ENCODE data around the gene DCAF11.
A peak's percentile ranks its signal among the peaks of the same experiment; 100 is the strongest.

Gene DCAF11

DNA sequence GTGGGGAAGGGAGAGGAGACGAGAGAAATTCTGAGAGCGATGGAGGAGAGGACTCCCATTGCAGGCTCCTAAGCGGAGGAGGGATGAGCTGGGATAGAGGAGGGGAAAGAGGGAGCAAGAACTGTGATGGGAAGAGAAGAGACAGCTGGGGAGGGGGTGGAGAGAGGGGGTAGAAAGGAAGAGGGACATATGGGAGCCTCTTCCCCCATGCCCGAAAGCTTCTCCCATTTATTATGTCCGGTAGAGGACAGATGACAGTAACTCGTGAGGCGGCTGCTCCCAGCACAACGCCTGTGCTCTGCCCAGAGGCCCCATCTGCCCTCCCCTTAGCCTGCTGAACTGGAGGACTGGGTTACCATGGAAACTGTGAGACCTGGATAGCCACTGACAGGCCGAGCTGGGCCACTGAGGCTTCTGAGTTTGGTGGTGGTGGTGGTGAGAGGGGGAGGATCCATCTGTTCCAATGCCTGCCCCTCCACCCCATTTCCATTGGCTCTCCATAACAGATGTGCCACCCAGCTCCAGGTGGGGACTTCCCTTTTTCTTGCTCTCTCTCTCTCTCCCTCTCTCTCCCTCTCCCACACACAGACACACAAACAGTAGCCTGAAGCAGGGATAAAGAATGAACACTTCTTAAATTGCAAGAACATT, 35.0 kb upstream of the DCAF11 start:
- DNase-seq: no peak

DNA sequence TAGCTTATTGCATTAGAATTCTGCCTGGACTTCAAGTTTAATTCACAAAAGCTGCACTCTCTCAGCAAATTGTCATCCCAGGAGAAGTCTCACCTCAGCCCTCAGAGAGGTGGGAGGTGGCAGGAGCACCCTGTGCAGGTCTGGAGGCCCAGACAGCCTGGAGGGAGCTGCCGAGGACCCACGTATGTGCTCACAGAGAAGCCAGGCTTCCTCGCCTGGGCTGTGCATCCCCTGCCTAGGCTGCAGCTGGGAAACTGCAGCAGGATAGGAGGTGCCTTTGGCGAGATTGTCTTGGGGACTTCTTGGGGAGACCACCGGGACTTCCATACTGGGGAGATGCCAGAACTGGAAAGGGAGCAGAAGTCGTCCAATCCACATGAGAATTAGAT, 34.4 kb upstream of the DCAF11 start:
- no peak for DNase-seq

DNA sequence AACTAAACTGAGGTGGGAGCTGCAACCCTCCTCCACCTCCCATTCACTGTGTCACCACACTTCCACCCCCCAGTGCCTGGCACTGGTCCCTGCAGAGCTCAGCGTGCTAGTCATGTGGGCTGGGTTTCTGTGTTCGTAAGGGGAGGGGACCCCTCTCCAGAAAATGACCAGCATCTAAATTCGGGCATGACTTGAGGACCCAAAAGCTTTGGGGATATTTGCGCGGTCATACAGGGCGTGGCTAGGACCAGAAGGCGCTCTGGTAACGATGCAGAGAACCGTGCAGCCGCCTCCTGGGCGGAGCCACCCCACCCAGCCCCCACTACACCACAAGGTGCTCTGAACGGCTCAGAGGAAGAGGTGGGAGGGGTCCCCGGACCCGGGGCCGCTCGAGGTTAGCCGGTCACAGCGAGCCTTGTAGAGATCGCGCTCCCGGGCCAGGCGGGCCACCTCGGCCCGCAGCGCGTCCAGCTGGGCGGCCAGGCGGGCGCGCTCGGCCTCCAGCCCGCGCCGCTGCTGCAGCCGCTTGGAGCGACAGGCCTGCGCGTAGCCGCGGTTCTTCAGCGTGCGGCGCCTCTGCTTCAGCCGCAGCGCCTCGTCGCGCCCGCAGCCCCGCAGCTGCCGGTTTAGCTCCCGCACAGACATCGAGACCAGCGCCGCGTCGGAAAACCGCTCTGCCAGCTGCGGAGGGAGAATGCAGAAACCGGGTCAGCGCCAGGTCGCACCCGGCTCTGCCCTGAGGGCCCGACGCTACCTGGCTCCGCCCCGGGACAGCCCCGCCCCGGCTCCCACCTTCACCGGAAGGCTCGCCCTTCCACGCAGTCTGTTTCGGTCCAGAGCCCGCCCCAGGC, 33.5 kb upstream of the DCAF11 start:
- peak; percentile 6 to 78 for DNase-seq

DNA sequence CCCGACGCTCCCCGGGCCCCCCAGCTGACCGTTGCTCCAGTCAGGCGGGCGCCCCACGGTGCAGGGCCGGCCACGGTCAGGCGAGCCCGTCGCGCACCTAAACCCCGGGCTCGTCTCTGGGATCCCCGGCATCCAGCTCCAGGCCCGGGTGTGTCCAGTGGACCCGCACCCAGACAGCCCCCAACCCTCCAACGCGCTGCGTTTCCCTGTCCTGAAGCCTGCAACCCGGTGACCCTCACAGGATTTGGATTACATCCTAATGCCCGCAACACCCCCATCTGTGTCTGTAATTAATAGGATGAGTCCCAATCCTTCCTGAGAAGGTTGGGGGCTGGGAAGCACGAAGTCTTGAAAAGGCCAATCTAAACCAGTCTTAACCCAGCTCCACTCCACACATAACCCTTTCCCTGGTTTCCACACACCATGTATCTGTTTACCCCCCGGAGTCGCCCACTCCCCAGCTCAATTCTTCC, 32.8 kb upstream of the DCAF11 start:
- DNase-seq: no peak

DNA sequence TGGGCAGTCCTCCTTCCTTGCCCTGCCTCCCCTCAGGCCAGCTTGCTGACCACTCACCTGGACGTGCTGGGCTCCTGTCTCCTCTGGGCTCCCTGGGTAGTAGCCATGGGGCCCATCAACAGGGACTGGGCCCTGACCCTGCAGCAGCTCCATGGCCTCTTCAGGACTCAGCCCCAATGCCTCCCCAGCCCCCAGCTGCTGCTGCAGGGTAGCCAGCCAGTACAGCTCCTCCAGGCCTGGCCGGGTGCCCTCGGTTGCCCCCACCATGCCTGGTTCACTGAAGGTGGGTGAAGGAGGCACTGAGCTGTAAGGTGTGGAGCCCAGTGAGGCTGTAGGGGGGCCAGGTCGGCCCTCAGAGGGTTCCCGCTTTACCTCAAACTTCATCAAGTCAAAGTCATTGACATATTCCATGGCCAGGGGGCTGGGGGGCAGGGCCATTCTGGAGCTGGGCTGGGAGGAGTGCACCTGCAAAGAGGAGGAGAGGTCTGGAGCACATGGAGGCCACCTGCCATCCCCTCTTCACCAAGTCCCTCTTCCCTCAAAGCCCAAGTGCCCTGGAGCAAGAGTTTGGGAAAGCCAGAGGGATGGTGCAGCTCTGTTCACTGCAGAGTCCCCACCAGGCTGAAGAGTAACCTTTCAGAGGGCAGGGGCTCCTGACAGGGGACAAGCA, 32.0 kb upstream of the DCAF11 start:
- DNase-seq: no peak

DNA sequence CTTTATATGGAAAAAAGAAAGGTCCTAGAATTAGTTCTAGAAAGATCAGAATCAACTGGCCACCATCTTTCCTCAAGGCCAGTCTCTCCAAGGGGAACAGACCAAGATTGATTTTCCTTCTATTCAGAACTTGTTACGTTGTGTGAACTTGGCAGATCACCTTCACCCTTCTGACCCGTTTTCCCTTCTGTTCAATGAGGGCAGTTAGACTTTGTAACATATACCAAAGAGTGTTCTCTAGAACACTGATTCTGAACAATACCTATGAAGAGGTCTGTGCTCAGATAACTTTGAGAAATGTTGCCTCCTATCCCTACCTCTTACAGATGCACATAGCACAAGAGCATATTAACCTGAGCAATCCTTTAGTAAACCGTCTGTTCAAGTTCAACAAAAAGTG, 31.1 kb upstream of the DCAF11 start:
- DNase-seq: no peak

DNA sequence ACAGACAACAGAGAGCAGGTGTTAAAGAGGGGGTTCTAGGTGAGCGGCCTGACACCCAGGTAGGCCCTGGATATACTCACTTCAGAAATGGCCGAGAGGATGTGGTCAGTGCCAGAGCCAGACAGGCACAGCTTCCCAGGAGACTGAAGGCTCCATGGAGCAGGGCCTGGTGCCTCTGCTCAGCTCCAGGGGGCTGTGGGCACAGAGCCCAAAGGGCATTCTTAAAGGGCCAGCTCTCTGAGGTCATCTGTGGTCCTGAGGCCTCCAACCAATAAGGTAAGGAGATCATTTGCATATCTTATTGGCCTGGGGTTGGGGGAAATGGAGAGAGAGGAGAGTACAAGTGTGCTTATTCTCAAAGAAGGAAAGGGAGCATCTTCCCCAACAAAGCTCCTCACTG, 30.1 kb upstream of the DCAF11 start:
- DNase-seq: no peak

DNA sequence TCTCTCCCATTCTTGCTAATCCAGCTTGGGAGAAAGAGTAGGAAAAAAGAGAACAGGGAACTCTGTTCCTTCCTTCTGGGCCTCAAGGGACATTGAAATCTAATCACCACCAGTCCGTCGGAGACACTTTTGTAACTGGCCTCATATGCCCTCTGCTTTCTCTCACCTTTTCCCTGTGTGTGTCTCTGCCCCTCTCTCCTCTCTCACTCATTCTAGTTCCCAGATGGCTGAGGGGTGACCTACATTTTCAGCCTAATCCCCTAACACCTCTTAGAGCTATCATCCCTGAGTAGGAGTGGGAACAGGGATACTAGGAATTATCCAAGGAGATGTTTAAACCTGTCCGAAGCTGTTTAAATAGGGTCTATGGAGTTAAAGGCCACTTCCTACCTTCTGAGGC, 29.4 kb upstream of the DCAF11 start:
- DNase-seq: no peak

DNA sequence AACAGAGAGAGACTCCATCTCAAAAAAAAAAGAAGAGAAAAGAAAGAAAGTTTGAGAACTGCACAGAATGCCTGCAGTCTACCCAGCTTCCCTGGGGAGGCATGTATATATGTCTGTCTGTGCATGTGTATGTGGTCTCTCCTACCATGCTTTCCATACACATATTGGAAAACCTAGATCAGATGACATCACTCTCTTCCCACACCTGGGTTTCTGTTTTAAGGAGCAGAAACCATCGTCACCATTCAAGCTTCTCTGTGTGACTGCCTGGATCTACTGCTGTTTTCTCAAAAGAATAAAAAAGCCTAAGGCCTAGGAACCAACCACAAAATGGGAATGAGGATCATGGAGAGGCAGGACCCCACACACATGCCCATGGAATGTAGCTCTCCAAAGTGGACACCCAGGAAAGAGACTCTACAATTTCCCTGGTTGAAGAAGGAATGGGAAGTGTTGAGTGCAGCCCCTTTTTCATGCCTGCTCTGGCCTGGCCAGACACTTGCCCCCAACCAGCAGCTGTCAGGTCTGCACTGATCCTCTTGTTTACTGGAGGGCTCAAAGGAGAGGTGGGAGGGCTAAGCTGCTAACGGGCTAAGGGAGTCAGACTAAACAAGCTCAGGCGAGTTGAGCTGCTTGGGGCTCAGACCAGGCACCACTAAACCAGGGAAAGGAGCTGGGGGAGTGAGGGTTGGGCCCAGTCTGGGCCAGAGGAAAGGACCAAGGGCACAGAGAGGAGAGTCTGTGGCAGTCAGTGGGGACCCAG, 28.2 kb upstream of the DCAF11 start:
- DNase-seq: no peak

DNA sequence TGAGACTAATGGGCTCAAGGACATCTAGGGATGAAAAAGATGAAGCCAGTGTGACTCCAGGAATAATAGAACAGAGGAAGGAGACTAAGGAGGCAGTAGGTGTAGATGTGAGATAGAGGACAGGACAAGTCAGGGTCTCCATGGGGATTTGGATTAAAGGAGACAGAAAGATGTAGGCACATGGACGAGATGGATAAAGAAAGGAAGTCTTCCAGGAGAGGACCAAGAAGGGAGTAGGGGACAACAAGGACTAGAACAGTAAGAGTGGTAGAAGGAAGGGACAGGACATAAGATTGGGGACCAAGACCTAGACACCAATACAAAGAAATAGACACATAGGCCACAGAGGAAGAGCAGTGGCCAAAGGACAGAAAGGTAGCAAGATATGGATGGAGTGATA, 27.6 kb upstream of the DCAF11 start:
- no peak for DNase-seq

DNA sequence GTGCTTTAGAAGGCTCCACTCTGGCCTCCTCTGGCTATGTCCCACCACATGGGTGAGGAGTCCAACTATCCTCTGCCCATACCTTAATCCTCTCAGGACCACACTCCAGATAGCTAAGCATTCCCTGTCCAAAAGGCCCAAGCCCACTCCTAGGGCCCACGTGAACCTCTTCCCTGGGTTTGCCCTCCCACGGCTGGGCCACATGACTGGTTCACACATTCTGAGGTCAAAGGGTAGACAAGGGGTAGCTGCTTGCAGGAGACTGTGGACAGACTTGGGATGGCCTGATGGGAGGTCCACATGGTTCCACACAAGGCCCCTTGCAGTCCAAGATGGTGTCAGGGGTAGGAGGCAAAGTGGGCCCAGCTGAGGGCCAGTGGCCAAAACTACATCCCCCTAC, 26.5 kb upstream of the DCAF11 start:
- no peak for DNase-seq

DNA sequence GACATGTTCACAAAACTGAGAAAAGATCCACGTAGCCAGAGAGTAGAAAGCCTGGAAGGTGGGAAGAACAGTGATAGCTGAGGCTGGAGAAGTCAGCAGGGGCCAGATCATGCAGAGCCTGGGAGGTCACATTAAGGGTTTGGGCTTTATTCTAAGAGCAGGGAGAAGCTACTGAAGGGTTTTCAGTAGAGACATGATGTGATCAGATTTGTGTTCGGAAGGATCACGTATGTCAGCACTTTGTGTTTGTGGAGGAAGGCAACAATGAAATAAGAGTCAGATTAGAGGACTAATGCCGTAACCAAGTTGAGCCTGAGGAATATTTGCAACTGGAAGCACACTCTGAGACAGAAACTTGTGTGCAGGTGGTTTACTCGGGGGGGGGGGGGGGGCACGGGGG, 24.7 kb upstream of the DCAF11 start:
- no peak for DNase-seq

DNA sequence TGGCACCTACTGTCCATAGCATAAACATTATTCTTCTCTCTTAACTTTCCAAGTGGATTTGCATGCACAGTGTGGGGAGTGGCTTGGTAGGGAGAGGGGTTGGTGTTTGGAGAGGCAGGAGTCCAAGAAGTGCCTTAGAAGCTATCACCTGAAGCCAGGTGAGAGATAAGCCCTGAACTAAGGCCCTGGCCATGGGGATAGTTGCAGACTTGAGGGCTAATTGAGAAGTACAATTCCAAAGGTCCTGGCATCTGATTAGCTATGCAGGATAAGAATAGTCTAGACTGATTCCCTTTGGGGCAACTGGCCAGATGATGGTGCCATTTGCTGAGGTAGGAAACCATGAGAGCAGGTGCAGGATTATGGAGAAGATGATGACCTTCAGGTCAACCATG, 22.5 kb upstream of the DCAF11 start:
- DNase-seq: peak; percentile 26 to 42

DNA sequence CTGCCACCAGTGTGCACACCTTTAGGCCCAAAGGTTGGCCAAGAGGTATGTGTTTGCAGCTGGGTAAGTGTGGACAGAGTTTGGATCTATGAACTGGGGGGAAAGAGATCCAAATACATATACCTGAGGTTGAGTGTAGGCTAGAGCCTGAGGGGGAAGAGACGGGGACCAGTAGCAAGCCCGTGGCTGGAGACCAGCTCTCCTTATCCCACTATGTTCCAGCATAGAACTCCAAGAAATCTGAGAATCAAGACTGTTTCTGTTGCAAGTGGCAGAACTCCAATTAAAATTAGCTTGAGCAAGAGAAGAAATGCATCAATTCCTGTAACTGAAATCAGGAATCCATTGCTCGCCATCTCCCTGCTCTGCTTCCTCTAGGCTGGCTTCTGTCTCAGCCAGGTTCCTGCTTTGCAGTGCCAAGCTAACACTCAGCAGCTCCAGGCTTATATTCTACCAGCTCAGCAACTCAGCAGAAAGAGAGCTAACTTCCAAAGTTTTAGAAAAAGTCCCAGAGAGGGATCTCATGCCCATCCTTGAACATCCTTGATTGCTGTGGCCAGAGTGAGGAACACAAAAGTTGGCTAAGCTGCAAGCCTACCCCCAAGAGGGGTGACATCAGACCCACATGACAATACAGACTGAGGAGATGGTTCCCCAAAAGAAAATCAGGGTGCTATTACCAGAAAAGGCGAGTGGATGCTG, 21.9 kb upstream of the DCAF11 start:
- no peak for DNase-seq

DNA sequence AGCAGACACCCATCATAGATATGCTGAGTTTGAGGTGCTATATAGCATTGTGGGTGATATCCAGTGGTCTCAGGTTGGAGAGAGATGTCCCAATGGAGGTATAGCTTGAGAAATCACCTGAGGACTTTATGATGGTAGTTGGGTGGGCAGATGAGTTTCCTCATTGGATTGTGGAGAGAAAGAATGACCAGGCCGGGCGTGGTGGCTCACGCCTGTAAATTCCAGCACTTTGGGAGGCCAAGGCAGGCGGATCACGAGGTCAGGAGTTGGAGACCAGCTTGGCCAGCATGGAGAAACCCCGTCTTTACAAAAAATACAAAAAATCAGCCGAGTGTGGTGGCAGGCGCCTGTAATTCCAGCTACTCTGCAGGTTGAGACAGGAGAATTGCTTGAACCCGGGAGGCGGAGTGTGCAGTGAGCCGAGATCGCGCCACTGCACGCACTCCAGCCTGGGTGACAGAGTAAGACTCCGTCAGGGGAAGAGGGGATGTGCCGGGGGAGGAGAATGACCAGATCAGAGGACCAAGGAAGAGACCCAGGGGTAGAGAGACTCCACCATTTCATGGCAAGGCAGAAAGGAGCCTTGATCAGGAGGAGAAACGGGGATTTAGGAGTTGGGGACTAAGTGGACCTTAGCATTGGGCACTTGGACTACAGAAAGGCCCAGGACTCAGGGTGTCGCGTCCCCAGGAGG, 21.2 kb upstream of the DCAF11 start:
- DNase-seq: no peak

DNA sequence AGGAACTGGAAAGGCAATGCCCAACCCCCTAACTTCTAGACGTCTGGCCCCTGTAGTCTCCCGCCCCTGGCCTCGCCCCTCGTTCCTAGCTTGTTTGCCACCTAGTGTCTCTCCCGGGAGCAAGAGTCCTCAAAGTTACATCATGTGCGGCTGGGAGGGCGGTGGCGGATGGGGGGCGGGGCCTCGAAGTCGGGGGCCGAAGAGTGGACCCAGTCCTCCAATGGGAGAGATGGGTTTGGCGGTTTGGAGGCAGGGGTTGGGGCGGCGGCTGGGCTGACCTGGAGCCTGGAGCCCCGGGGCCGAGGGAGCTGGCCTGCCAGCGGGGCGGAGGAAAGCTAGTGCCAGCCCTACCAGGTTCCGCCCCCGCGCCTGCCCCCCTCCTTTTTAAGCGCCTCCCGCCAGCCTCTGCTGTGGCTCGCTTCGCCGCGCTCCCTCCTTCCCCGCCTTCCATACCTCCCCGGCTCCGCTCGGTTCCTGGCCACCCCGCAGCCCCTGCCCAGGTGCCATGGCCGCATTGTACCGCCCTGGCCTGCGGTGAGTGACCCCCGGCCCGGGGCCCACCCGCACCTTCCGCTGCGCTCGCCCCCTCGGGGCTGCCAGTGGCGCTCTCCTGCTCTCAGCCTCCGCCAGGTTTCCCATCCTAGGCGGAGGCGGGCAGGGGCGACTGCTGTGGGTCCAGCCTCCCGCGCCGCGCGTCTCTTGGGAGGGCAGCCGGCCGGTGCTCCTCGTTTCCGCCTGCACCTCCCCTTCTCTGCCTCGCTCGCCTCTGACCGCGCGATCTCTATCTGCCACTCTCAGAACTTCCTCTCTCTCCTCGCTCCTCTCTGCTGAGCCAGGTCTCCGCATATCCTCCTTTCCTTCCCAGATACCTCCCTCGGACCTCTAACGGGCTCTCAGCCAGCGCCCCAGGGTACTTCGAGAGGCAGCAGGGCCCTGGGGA, 20.4 kb upstream of the DCAF11 start, which contains the start of gene PCK2:
Gene PCK2, plus strand, starts transcription at position 411 of the 940 bp plus-strand sequence. Its CDS starts 95 bp downstream, at position 506.
- peak; percentile 60 to 91 for DNase-seq

DNA sequence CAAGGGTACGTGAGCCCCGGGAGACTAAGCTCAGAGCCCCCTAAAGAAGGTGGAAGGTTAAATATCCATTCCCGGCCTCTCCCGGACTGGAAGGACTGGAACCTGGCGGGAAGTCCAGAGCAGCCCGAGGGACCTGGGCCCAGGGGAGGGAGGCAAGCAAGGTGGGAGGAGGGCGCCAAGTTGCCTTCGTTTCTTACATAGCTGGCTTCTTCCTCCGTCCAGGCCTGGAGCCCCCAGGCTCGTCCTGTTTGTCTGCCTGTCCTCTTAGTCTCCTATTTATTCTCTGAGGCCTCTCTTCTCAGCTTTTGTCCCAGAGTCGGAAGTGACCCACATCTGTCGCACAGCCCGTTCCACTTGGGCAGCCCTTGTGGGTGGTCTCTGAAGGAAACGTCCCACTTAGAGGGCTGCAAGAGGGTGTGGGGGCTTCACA, 19.7 kb upstream of the DCAF11 start:
- no peak for DNase-seq

DNA sequence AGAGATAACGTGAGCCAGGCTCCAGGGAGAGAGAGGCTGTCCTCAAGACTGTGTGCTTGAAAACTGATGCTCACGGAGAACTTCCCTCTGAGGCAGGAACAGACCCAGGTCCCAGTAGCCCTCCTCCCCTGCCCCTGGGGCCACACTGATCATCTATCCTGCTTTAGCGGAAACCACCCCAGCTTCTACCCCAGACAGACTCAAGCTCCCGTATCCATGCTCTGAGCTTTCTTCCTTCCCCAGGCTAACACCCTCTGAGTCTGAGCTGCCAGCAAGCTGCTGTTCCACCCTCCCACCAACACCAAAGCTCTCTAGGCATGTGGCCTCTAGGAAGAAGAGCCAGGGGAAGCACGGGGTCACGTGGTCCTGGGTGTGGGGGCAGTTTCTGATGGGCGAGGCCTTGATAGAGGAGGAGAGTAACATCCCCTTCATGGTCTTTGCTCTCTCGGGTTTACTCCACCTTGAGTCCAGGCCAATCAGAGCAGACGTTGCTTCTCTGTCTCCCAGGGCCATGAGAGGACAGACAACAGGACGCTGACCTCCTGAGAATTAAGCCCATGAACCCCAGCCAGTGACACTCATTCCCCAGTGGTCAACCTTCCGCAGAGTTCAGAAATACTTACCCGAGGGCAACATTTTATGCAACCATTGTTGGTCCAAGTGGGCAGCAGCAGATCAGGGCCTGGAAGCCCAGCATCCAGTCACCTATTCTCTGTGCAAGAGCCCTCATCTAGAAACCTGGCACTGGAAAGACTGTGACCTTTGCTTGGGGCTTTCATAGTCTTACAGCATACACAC, 19.1 kb upstream of the DCAF11 start:
- DNase-seq: peak; percentile 26 to 53

DNA sequence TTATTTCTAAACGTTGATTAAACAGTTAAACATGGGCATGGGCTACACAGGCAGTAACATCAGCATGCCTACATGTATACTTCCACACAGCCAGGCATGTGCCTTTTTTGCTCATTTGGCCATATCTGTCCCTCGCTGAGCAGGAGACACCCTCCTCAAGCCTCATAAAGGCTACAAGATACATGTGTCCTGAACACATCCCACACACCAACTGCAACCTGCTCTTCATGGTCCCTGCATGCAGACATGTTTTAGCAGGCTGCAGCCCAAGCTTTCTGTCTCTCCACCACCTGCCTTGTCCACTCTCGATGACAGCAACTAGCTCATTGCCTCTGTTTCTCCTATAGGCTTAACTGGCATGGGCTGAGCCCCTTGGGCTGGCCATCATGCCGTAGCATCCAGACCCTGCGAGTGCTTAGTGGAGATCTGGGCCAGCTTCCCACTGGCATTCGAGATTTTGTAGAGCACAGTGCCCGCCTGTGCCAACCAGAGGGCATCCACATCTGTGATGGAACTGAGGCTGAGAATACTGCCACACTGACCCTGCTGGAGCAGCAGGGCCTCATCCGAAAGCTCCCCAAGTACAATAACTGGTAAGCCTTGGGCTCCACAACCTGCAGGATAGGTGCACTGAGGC, 17.9 kb upstream of the DCAF11 start:
- no peak for DNase-seq
